Rectal smooth muscle tissue (tissue), 1 donor: ENCODE results near the gene TMEM236.

Source experiments
- H3K27ac ChIP-seq: one replicate; pipeline ENCODE4 v1.7.0; 2013; ENCODE audit warnings: low read depth, low read length, inconsistent platforms
- H3K27me3 ChIP-seq: one replicate; pipeline ENCODE4 v1.7.0; 2013; ENCODE audit warnings: low read length; ENCODE audit not compliant: control insufficient read depth, insufficient read depth
- H3K36me3 ChIP-seq: one replicate; pipeline ENCODE4 v1.7.0; 2013; ENCODE audit warnings: low read length; ENCODE audit not compliant: control insufficient read depth, insufficient read depth
- H3K4me1 ChIP-seq: one replicate; pipeline ENCODE4 v1.7.0; 2013; ENCODE audit warnings: low read length; ENCODE audit not compliant: control insufficient read depth, insufficient read depth
- H3K4me3 ChIP-seq: one replicate; pipeline ENCODE4 v1.7.0; 2013; ENCODE audit warnings: low read length
- H3K9ac ChIP-seq: one replicate; pipeline ENCODE4 v1.7.0; 2013; ENCODE audit warnings: low read length

Gene TMEM236

DNA sequence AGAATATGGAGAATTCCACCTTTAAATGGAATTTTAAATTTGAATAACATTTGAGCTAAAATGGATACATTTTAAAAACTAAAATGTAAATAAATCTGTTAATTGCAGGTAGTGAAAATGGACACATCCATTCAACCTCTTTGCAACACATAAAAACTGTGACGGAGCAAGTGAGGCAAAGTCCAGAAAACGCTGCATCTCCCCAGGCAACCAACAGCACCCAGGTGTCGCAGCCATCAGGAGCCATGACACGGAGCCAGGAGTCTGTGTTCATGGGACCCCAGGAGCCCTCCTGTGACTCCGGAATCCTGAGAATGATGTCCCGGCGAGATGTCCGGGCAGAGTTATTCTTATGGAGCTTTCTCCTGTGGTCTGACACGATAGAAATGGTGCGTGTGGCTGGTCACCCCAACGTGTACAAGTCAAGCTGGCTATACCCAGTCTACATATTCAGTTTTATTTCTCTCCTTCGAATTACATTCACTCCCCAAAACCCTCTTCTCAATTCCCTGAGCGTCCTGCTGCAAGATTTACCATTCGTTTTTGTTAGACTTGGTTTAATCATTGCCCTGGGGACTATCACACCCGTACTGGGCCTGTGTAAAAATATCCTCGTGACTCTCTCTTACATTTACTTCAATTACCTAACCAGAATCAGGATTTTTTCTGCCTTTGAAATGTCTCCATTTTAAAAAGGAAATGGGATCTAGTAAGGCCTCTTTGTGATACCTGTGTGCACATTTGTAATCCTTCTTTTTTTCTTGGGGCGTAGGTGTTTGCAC lies 44.0 kb downstream of the TMEM236 start:
- Histone ChIP-seq H3K9ac (no peak overlapping the region), H3K27me3 (no peaks in the 10 kb centered on the region), H3K27ac (no peak overlapping the region), H3K36me3 (no peaks in the 10 kb centered on the region), H3K4me1 (no peaks in the 10 kb centered on the region), H3K4me3 (no peak overlapping the region)

DNA sequence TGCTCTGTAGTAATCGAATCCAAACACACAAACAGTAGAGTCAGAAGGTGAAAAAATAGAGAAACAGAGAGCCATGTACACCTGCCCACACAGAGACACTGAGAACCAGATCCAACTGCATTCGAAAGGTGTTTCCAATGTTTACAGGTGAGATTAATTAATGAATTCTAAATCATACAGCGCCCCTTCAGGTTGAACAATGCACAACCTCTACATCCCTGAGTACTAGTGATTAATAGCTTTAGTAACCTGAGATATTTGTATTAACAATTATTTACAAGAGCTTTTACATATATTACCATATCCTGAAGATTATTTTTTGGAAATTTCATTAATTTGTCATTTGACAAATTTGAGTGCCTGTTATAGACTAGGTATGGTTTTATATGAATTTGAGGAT lies 49.5 kb downstream of the TMEM236 start:
- no peaks in the 10 kb centered on the region for H3K36me3 ChIP-seq

DNA sequence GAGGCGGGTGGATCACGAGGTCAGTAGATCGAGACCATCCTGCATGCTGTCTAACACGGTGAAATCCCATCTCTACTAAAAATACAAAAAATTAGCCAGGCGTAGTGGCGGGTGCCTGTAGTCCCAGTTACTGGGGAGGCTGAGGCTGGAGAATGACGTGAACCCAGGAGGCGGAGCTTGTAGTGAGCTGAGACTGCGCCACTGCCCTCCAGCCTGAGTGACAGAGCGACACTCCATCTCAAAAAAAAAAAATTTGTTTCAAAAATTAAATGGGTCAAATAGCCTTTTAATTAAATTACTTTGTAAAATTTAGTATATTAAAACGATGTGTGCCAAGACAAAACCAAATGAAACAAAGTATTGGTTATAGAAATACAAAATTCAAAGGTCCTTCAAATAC lies 50.3 kb downstream of the TMEM236 start:
- Histone ChIP-seq H3K4me3 (no peak overlapping the region), H3K4me1 (no peaks in the 10 kb centered on the region), H3K27me3 (no peaks in the 10 kb centered on the region), H3K27ac (no peak overlapping the region), H3K9ac (no peak overlapping the region), H3K36me3 (no peaks in the 10 kb centered on the region)

More for the DNA sequence above, 49.5 kb downstream of the TMEM236 start:
- no peaks in the 10 kb centered on the region for H3K4me1 ChIP-seq
- no peak overlapping the region for H3K9ac ChIP-seq
- H3K4me3 ChIP-seq = no peak overlapping the region
- no peaks in the 10 kb centered on the region for H3K27me3 ChIP-seq
- H3K27ac ChIP-seq = no peak overlapping the region

DNA sequence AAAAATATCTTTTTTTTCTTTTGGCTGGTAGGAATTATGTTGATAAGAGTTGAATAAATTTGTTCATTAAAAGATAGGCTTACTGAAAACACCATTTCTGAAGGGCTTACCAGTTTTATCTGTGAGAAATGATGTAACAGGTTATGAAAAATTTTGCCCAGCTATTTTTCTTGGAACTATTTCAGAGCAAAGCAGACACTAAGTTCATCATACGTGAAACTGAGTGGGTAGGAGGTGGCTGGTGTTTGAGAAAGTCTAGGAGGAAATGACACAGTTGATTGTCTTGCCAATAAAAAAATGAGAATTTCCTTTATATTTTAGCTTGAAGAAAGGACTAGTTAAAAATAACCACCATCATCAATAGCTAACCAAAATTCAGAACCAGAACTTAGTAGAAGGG lies 51.0 kb downstream of the TMEM236 start:
- H3K36me3 ChIP-seq = no peaks in the 10 kb centered on the region
- H3K4me3 ChIP-seq = no peak overlapping the region
- no peaks in the 10 kb centered on the region for H3K4me1 ChIP-seq
- H3K27me3 ChIP-seq = no peaks in the 10 kb centered on the region
- H3K27ac ChIP-seq = no peak overlapping the region
- H3K9ac ChIP-seq = no peak overlapping the region

DNA sequence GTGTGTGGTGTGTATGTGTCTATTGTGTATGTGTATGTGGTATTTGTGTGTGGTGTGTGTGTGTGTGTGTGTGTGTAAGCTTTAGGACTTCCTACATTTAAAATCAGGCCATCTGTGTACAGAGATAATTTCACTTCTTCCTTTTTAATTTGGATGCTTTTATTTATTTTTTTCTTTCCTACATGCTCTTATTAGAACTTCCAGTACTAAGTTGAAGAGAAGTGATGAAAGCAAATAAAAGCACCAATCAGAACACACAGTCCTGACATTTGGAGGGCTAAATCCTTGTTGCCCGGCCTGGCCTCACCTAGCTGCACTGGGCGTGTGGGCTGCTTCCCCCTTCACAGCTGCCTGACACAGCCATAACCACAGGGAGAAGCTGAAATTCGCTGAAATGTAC lies 53.3 kb downstream of the TMEM236 start:
- no peak overlapping the region for H3K4me3 ChIP-seq
- H3K27ac ChIP-seq = no peak overlapping the region
- no peaks in the 10 kb centered on the region for H3K36me3 ChIP-seq
- H3K4me1 ChIP-seq = no peaks in the 10 kb centered on the region
- H3K27me3 ChIP-seq = no peaks in the 10 kb centered on the region
- no peak overlapping the region for H3K9ac ChIP-seq

DNA sequence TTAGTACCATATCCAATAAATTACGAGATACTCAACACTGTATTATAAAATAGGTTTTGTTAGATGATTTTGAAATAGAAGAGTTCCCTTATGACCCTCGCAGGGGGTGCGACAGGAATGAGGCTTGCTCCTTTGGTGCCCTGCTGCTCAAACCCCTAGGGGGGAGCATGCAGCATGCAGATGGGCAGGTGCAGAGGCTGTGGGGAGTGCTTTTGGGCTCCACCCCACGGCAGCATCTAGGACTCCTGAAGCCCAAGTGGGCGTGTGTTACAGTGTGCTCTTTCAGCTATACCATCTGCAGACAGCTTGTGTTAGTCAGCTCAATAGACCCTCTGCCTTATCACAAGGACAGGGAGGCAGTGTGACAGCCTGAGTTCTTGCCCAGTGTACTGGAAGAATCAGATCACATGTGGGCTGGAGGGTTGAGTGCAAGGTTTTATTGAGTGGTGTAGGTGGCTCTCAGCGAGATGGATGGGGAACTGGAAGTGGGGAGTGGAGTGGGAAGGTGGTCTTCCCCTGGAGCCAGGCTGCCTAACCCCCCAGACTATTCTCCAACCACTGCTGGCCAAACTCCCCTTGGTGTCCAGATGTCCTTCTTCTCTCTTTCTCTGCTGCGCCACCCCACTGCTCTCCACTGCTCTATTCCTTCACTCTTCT lies 54.0 kb downstream of the TMEM236 start:
- Histone ChIP-seq H3K36me3 (no peaks in the 10 kb centered on the region), H3K27ac (no peak overlapping the region), H3K4me3 (no peak overlapping the region), H3K4me1 (no peaks in the 10 kb centered on the region), H3K27me3 (no peaks in the 10 kb centered on the region), H3K9ac (no peak overlapping the region)

DNA sequence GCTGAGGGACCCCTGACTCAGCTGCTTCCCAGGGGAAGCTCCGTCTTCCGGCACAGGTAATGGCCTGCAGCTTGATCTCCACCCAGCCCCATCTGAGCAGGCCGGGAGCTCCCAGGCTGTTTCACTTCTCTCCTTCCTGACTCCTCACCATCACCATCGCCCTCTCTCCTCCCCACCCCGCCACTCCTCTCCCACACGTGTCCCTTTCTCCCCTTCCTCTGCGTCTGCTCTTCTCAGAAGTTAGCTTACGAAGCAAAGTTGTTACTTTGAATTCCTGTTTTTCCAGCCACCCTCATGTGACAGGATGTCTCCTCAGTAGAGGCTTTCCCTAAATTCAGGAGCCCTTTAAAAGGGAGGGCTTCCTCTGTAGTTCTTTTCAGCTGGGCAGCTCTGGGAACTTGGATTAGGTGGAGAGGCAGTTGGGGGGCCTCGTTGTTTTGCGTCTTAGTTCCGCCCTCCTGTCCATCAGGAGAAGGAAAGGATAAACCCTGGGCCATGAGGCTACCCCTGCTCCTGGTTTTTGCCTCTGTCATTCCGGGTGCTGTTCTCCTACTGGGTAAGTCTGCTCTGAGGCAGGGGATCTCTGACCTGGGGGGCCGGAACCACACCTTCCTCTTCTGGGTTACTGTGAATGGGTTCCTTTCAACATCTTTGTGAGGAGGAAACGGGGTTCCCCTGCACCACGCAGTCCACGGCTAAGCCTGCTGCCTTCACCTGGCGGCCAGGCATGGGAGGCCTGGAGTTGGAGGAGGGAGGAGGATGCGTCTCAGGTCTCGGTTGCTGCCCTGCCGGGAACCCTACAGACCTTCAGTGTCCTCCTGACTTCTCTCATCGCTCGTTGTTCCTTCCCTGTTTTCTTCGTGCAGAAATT lies 57.2 kb downstream of the TMEM236 start, which contains the start of gene MRC1:
Gene MRC1 (plus strand): TSS at position 378 of the 871 bp plus-strand sequence. CDS start 118 bp downstream, at position 496.
- Histone ChIP-seq H3K27me3 (no peaks in the 10 kb centered on the region), H3K9ac (no peak within 1 kb of the TSS), H3K36me3 (no peaks in the 10 kb centered on the region), H3K27ac (no peak within 1 kb of the TSS), H3K4me1 (no peaks in the 10 kb centered on the region), H3K4me3 (peak within 1 kb of the TSS; percentile 27)

DNA sequence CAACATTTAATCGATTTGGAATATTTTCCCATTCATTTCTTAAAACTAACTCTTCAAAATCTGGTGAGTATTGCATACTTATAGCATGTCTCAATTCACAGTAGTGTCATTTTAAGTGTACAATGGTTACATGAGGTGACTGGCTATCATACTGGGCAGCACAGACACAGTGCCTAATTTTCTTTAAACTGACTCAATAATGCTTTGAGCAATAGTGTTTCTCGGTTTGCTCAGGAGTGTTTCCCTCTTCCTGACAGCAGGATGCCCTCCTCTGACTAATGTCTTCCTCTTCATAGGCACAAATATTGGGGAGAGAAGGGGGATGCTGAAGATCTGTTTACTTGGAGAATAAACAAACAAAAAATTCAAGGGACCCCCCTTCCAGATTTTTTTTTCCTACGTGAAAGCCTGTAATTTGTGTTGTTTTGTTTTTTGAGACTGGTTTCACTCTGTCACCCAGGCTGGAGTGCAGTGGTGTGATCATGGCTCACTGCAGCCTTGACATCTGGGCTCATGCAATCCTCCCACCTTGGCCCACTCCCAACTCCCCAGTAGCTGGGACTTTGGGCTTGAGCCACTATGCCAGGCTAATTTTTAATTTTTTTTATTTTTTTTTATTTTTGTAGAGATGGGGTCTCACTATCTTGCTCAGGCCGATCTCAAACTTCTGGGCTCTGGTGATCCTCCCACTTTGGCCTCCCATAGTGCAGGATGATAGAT lies 59.3 kb downstream of the TMEM236 start:
- no peak overlapping the region for H3K27ac ChIP-seq
- H3K9ac ChIP-seq = no peak overlapping the region

DNA sequence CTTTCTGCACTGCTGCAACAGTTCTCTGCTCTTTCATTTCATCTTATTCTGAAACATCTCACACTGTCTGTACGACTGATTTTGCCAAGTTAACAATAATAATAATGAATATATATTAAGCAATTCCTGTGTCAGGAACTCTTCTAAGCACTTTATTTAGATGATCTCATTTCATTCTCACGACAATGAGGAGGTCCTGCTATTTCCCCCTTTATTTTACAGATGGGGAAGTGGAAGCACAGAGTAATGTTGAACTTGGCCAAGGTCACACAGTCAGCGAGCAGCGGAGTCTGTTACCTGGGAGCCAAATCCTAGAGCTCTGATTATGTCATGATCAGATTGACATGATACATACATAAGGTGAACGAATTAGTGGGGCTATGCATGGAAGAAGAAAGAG lies 63.0 kb downstream of the TMEM236 start:
- H3K27ac ChIP-seq = no peak overlapping the region
- no peak overlapping the region for H3K4me3 ChIP-seq
- no peaks in the 10 kb centered on the region for H3K4me1 ChIP-seq
- H3K36me3 ChIP-seq = no peaks in the 10 kb centered on the region
- no peaks in the 10 kb centered on the region for H3K27me3 ChIP-seq
- no peak overlapping the region for H3K9ac ChIP-seq

More for the DNA sequence above, 59.3 kb downstream of the TMEM236 start:
- no peaks in the 10 kb centered on the region for H3K4me1 ChIP-seq
- H3K27me3 ChIP-seq = no peaks in the 10 kb centered on the region
- H3K4me3 ChIP-seq = no peak overlapping the region
- no peaks in the 10 kb centered on the region for H3K36me3 ChIP-seq

DNA sequence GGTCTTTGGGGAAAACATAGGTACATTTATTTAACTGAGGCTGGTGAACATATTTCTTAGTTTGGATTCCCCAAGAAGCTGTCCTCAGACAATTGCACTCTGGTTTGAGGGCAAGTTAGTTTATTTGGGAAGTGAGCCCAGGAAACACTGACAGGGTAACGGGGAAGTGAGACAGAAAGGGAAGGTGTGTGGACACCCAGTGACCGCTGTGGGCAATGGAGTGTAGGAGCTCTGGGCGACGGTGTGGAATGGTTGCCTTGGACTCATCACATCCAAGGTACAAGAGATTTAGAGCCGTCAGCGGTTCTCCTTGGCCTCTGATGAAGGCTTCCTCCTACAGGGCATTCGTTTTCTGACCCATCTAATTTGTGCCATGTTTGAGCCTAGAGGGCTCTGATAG lies 64.2 kb downstream of the TMEM236 start:
- Histone ChIP-seq H3K9ac (no peak overlapping the region), H3K36me3 (no peaks in the 10 kb centered on the region), H3K27me3 (no peaks in the 10 kb centered on the region), H3K27ac (no peak overlapping the region), H3K4me3 (no peak overlapping the region), H3K4me1 (no peaks in the 10 kb centered on the region)

DNA sequence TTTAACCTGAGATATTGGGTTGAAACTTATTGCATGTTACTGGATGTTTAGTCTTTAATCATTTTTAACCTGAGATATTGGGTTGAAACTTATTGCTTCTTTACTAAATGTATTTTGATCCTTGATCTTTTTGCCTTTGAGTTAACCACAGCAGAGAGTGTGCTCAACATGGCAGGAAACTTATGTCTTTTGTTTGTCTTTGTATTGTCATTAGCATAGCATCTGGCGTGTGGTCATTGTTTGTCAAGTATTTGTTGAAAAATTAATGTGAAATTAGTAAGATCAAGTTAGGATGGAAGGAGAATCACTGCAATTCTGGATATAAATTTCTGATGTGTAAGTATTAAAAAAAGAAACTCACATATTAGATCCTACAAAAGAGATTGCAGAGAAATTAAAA lies 65.3 kb downstream of the TMEM236 start:
- Histone ChIP-seq H3K27ac (no peak overlapping the region), H3K4me1 (no peaks in the 10 kb centered on the region), H3K9ac (no peak overlapping the region), H3K36me3 (no peaks in the 10 kb centered on the region), H3K27me3 (no peaks in the 10 kb centered on the region), H3K4me3 (no peak overlapping the region)

DNA sequence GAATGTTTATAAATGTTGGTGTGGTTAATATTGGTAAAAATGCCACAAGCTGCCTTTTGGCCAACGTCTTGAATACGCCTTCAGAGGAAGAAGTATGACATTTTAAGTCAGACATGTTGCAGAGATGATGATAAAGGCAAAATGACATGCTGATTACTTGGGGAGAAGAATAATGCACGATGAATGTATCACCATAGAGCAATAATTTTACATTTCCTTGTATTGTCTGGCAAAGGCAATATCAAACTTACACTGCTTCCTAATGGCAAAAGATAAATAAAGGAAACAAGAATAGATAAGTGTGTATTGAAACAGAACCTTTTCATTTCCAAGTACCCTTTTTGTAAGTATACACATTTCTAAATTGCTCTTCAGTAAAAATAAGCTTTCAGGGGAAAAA lies 65.8 kb downstream of the TMEM236 start:
- H3K27me3 ChIP-seq = no peaks in the 10 kb centered on the region
- H3K36me3 ChIP-seq = no peaks in the 10 kb centered on the region
- no peak overlapping the region for H3K4me3 ChIP-seq
- no peaks in the 10 kb centered on the region for H3K4me1 ChIP-seq
- no peak overlapping the region for H3K9ac ChIP-seq
- no peak overlapping the region for H3K27ac ChIP-seq
